T-helper 17 cell (primary cell): ENCODE results near the gene USP36. TPM values are rescaled to one million over a fixed set of nuclear protein-coding genes. Genes with fewer than 3 reads are reported as not detected.
A peak's percentile ranks its signal among the peaks of the same experiment; 100 is the strongest.
"Not testable (repeated sequence)": the region's sequence is repeated elsewhere in the genome, so short reads cannot be mapped to it uniquely, and the experiment has no call there.

Experiments used
- ATAC-seq: fragments of 150-1000 bp; cut with Tn5 transposase; 2 replicates; pipeline ENCODE4 v1.10.0; 2021; ENCODE audit warnings: mild to moderate bottlenecking, moderate library complexity
- DNase-seq, 3 donors: peaks; one replicate each; pipeline versions ENCODE4 v3.0.0 to v3.0.0-alpha.2; 2020 to 2021
- H3K9me3 ChIP-seq: one replicate; pipeline ENCODE4 v1.7.0; 2013; ENCODE audit warnings: low read length, mild to moderate bottlenecking; ENCODE audit not compliant: control insufficient read depth, poor library complexity, severe bottlenecking
- H3K27ac Mint-ChIP-seq: one replicate; pipeline ENCODE4 v1.8.0; 2022; ENCODE audit warnings: mild to moderate bottlenecking, moderate library complexity, mixed read lengths
- H3K27me3 Mint-ChIP-seq: one replicate; pipeline ENCODE4 v1.8.0; 2022; ENCODE audit warnings: mixed read lengths
- H3K36me3 Mint-ChIP-seq: one replicate; pipeline ENCODE4 v1.8.0; 2022; ENCODE audit warnings: low read depth, mixed read lengths
- H3K4me1 Mint-ChIP-seq: one replicate; pipeline ENCODE4 v1.8.0; 2022; ENCODE audit warnings: mild to moderate bottlenecking, mixed read lengths
- H3K4me3 Mint-ChIP-seq: one replicate; pipeline ENCODE4 v1.8.0; 2022; ENCODE audit warnings: mild to moderate bottlenecking, moderate library complexity, mixed read lengths
- total RNA-seq, 4 donors: library from RNA in 2 of 4; stranded (reverse) in 2 of 4; gene quantifications; one replicate each; pipeline ENCODE4 v1.2.3 and lab custom pipeline; 2022 to 2026

Gene USP36
- total RNA-seq, 2 donors from 2014 or later, result 418 to 474 TPM

DNA sequence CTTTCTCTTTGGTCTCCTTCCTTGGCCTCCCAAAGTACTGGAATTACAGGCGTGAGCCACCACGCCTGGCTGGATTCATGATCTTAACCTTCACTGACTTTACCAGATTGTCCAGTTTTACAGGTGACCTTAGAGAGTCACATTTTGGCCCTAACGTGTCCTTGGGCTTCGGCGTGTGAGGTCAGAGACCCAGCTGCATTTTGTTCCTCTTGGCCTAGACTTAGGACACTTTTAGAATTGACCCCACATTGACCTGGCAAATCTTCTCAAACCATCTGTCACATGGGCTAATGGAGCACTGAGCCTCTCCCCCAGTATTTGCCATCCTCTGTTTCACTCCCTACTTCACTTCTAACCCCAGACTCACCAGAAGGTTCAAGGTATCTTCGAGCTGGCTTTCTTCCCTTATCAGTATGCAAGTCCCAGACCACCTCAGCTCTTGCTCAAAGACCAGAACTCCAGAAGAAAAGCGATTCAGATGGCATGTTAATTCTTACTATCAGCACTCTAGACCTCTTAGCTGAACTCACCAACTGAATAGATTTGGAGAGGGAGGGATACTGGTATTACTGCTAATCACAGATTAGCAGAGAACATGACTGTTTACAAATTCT lies 56.8 kb downstream of the USP36 start:
- no peaks in the 10 kb centered on the region for H3K9me3 ChIP-seq
- Mint-ChIP-seq H3K36me3 (peaks cover 3% of the 10 kb centered on the region), H3K27me3 (no peaks in the 10 kb centered on the region), H3K27ac (peak overlapping the region; percentile 94), H3K4me3 (peak overlapping the region; percentile 100), H3K4me1 (peaks cover 35% of the 10 kb centered on the region)
- ATAC-seq (no peak), DNase-seq (no peak)

DNA sequence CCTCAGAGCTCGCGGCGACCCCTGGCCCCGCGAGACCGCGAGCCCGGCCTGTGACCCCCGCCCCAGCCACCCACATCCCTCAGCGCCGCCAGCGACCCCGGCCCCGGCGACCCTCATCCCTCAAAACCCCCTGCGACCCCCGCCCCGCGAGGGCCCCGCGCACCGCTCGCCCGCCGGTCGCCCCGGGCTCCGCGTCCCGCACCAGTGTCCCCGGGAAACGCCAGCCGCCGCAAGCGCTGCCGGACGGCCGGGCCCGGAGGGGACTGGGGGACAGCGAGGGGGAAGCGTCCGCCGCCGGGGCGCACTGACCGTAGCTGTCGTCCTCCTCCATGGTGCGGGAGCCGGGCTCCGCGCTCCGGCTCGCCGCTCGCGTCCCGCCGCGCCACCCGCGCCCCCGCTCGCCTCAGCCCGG lies 58.7 kb downstream of the USP36 start, which contains the start of gene CYTH1:
Gene CYTH1 (minus strand): TSS at position 381 of the 412 bp plus-strand sequence. CDS start 50 bp downstream, at position 331.
- DNase-seq (no peak), ATAC-seq (no peak)
- H3K4me3 Mint-ChIP-seq, result peak within 1 kb of the TSS; percentile 100
- no peaks in the 10 kb centered on the region for H3K27me3 Mint-ChIP-seq
- peaks cover 3% of the 10 kb centered on the region for H3K36me3 Mint-ChIP-seq
- peak within 1 kb of the TSS; percentile 94 for H3K27ac Mint-ChIP-seq
- H3K9me3 ChIP-seq, result no peaks in the 10 kb centered on the region
- H3K4me1 Mint-ChIP-seq, result peaks cover 34% of the 10 kb centered on the region

DNA sequence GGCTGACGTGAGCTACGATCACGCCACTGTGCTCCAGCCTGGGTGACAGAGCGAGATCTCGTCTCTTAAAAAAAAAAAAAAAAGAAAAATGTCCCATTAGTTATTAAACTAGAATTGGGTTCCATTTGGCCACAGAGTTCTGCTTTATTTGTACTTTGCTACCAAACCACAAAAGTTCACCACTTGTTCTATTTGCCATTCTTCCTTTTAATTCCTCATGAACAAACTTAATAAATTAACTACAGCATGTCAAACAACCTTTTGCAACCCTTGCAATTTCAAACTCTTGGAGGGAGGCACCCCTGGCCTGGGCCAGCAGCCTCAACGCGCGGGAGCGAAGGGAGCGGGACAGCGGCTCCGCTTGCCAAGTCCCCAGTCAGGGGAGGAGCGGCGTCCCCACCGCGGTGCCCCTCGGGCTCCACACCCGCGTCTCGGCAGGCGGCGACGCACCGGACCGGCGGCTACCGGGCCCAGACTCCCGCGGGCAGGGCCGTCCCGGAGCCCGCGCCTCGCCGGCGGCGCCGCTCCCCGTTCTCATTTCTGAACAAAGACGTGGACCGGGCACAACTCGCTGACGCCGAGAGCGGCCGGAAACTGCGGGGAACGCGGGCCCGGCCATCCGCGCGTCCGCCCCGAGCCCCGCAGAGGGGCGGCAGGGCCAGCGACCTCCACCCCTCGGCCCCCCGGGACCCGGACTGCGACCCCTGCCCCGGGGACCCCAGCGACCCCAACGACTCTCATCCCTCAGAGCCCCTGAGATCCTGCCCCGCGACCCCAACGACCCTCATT lies 59.3 kb downstream of the USP36 start:
- ATAC-seq, result peak; percentile 12
- no peak for DNase-seq
- H3K27ac Mint-ChIP-seq, result no peak overlapping the region
- H3K9me3 ChIP-seq, result no peaks in the 10 kb centered on the region
- H3K4me3 Mint-ChIP-seq, result peak overlapping the region; percentile 100
- H3K4me1 Mint-ChIP-seq, result peaks cover 34% of the 10 kb centered on the region
- H3K27me3 Mint-ChIP-seq, result no peaks in the 10 kb centered on the region
- peaks cover 3% of the 10 kb centered on the region for H3K36me3 Mint-ChIP-seq

DNA sequence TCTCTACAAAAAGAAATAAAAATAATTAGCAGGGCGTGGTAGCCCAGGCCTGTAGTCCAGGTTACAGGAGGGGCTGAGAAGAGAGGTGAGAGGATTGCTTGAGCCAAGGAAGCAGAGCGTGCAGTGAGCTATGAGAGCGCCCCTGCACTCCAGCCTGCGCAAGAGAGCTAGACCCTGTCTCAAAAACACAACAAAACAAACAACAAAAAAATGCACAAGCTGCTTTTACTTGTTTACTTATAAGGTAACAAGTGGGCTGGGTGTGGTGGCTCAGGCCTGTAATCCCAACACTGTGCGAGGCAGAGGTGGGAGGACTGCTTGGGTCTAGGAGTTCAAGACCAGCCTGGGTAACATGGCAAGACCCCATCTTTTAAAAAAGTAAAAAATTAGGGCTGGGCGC lies 60.3 kb downstream of the USP36 start:
- Mint-ChIP-seq H3K36me3 (peaks cover 3% of the 10 kb centered on the region), H3K27ac (no peak overlapping the region), H3K27me3 (no peaks in the 10 kb centered on the region), H3K4me3 (peak overlapping the region; percentile 100), H3K4me1 (peaks cover 37% of the 10 kb centered on the region)
- ATAC-seq (peak; percentile 5), DNase-seq (no peak)
- no peaks in the 10 kb centered on the region for H3K9me3 ChIP-seq

DNA sequence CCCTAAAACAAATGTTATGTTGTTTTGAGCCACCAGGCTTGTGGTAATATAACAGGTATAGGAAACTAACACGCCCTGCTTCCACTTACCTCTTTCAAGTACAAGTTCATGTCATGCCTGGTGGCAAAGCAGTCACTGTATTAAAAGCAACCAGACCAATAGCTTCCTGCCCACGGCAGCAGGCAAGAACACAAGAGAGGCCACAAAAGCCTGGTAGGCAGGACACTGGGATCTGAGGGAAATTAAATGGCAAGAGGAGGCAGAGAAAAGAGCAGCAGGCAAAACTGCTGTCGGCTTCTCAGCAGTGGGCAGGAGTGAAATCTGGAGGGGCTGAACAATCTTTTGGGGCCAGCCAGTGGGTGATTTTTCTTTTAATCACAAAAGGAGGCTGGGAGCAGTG lies 60.8 kb downstream of the USP36 start:
- peak; percentile 57 for ATAC-seq
- H3K4me1 Mint-ChIP-seq, result peaks cover 39% of the 10 kb centered on the region
- peaks cover 3% of the 10 kb centered on the region for H3K36me3 Mint-ChIP-seq

DNA sequence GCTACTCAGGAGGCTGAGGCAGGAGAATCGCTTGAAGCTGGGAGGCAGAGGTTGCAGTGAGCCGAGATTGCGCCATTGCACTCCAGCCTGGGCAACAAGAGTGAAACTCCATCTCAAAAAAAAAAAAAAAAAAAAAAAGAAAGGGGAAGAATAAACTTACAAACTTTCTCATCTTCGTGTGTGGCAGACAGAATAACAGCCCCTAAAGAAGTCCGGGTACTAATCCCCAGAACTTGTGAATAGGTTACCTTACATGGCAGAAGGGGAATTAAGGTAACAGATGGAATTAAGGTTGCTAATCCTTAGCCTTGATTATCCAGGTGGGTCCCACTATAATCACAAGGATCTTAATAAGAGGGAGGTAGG lies 61.3 kb downstream of the USP36 start:
- H3K36me3 Mint-ChIP-seq, DNase-seq, ATAC-seq, H3K9me3 ChIP-seq, H3K27me3 Mint-ChIP-seq, H3K27ac Mint-ChIP-seq: not testable (repeated sequence)
- Mint-ChIP-seq H3K4me3 (peak overlapping the region; percentile 100), H3K4me1 (peaks cover 44% of the 10 kb centered on the region)

More for the DNA sequence above, 60.8 kb downstream of the USP36 start:
- H3K9me3 ChIP-seq, result no peaks in the 10 kb centered on the region
- peak overlapping the region; percentile 100 for H3K4me3 Mint-ChIP-seq
- no peak overlapping the region for H3K27ac Mint-ChIP-seq
- DNase-seq, result peak in 1 of 3 donors; percentile 55
- no peaks in the 10 kb centered on the region for H3K27me3 Mint-ChIP-seq

DNA sequence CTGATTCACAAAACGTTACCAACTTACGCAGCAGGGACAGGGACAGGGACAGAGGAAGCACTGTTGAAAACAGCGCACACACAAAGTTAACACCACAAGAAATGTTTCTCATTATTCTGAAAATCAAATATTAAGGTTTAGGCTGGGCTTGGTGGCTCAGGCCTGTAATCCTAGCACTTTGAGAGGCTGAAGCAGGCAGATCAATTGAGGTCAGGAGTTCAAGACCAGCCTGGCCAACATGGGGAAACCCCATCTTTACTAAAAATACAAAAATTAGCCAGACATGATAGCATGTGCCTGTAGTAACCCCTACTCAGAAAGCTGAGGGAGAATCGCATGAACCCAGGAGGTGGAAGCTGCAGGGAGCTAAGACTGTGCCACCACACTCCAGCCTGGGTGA lies 62.7 kb downstream of the USP36 start:
- no peaks in the 10 kb centered on the region for H3K27me3 Mint-ChIP-seq
- no peak overlapping the region for H3K27ac Mint-ChIP-seq
- peaks cover 6% of the 10 kb centered on the region for H3K36me3 Mint-ChIP-seq
- H3K9me3 ChIP-seq, result no peaks in the 10 kb centered on the region
- peak; percentile 4 for ATAC-seq
- H3K4me1 Mint-ChIP-seq, result peaks cover 41% of the 10 kb centered on the region
- no peak for DNase-seq
- peak overlapping the region; percentile 85 for H3K4me3 Mint-ChIP-seq

DNA sequence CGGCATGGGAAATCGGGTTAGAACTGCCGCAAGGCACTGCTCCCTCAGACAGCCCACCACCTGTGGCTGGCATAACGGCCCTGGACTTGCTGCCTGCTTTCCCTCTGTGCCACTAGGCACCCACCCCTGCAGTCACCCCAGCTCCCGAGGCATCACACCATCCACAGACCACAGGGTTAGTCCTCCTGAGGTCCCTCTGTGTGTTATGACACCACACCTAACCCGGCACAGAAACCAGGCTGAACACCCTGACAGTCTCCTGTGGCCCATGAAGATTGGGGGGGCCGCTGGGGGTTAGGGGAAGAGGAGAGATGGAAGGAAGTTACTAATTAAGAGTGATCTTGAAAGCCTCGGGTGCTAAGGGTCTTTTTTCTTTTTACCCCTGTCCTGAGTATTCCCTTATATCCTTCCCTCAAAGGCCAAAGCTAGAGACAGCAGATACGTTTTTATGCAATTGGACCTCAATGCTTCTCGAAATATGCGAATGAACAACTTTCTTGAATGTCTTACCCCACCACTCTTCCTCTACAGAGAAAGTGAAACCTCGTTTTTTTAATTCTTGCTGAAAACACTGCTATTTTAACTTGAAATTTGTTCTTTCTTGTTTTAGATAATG lies 65.5 kb downstream of the USP36 start:
- no peaks in the 10 kb centered on the region for H3K9me3 ChIP-seq
- H3K4me3 Mint-ChIP-seq, result peak overlapping the region; percentile 95
- H3K36me3 Mint-ChIP-seq, result peaks cover 10% of the 10 kb centered on the region
- peaks cover 59% of the 10 kb centered on the region for H3K4me1 Mint-ChIP-seq
- peak in 2 of 3 donors; percentile 40 to 42 for DNase-seq
- H3K27ac Mint-ChIP-seq, result no peak overlapping the region
- peak; percentile 50 for ATAC-seq
- H3K27me3 Mint-ChIP-seq, result no peaks in the 10 kb centered on the region

DNA sequence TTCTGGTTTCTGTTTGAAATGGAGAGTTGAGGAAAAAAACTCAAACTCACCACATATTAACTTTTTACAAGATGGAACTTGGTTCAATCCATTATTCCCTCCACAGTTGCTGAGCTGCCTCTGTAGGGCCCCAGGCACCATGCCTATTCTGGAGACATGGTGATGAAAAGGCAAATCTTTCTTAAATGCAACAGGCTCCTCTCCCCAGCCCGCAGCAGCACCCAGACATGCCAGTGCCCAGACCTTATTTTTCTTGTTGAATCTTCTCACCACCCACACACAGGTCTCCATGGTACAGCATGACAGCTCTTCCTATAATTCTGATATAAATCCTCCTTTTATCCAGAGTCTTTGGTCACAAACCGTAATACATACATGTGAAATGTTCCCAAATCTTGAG lies 66.2 kb downstream of the USP36 start:
- no peaks in the 10 kb centered on the region for H3K9me3 ChIP-seq
- ATAC-seq (peak; percentile 24), DNase-seq (no peak)
- H3K4me3 Mint-ChIP-seq, result peak overlapping the region; percentile 95
- H3K27me3 Mint-ChIP-seq, result no peaks in the 10 kb centered on the region
- peaks cover 7% of the 10 kb centered on the region for H3K36me3 Mint-ChIP-seq
- H3K4me1 Mint-ChIP-seq, result peaks cover 53% of the 10 kb centered on the region
- H3K27ac Mint-ChIP-seq, result no peak overlapping the region

DNA sequence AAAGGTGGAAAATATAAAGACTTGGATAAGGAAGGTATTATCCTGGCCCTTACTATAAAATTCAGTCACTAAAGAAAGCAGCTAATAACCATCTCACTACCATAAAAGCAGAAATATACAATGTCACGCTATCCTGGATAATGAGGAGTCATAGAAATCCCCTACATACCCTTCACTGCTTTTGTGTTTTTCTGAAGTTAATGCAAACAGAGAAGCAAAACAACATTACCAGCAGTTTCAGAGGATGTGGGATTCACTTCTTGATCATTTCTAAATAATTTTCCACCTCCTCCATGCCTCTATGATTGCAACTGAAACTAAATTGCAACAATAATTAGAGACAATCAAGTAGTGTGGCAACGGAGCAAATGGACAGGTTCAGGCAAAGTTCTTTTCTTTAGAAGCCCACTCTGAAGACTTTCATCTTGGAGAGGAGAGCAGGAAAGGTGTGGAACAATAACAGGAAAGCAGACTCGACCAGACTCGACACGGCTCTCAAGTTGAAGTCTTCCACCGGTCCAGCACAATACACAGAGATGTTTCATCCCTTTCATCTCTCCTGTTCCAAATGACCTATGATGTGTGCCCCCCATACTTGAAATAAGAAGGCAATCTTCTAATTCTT lies 68.7 kb downstream of the USP36 start:
- Mint-ChIP-seq H3K4me3 (peak overlapping the region; percentile 87), H3K27me3 (no peaks in the 10 kb centered on the region), H3K27ac (no peak overlapping the region), H3K4me1 (peaks cover 44% of the 10 kb centered on the region), H3K36me3 (peaks cover 7% of the 10 kb centered on the region)
- DNase-seq (no peak), ATAC-seq (peak; percentile 40)
- no peaks in the 10 kb centered on the region for H3K9me3 ChIP-seq

DNA sequence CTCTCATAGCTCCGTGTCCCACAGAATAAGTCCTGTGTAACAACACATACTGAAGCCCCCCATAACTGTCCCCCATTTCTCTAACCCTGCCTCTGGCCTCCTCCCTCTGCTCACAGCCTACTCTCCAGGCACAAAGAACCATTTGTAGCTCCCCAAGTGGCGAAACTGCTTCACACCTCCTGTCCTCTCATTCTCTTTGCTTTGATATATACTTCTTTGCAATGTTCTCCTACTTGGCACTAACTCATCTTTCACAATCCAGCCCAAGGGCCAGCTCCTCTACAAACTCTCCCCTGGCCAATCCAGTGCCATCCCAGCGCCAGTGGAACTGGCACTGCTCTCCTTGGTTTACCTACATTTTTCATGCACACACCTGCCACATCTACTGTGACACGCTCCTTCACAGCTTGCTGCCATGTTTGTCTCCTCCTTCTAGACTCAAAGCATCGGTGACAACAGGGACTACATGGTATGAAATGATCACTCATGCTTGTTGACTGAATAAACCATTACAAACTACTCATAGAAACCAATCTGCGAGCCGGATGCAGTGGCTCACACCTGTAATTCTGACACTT lies 71.3 kb downstream of the USP36 start:
- Mint-ChIP-seq H3K27me3 (no peaks in the 10 kb centered on the region), H3K4me1 (peaks cover 37% of the 10 kb centered on the region), H3K36me3 (peaks cover 4% of the 10 kb centered on the region), H3K27ac (no peak overlapping the region), H3K4me3 (no peak overlapping the region)
- peak; percentile 45 for ATAC-seq
- no peak for DNase-seq
- H3K9me3 ChIP-seq, result no peaks in the 10 kb centered on the region

DNA sequence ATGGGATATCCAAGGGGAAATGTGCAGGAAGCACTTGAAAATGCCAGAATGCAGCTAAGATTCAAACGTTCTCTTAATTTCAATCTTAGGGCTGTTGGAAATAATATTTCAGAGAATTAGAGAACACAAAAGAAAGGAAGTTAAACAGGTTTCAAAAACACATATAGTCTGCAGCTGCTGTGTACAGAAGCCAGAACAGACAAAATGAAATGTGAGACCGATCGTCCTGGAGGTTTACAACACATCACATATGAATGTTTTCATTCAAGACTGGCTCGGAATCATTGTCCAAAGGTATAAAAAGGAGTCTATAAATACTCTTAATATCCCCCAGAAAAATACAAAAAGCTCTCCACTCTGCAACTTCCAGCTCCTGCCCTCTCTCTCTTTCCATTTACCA lies 72.8 kb downstream of the USP36 start:
- H3K27me3 Mint-ChIP-seq, result no peaks in the 10 kb centered on the region
- H3K36me3 Mint-ChIP-seq, result peaks cover 4% of the 10 kb centered on the region
- H3K9me3 ChIP-seq, result no peaks in the 10 kb centered on the region
- DNase-seq (no peak), ATAC-seq (no peak)
- no peak overlapping the region for H3K4me3 Mint-ChIP-seq
- no peak overlapping the region for H3K27ac Mint-ChIP-seq
- H3K4me1 Mint-ChIP-seq, result peaks cover 40% of the 10 kb centered on the region
